ENCODE data around the gene EFHD2.

Gene EFHD2

GRCh38 chr1:15403962-15404580 is 5.6 kb upstream of the EFHD2 start:
- H3K4me2 ChIP-seq = no peak overlapping the region
- peaks cover 3% of the 10 kb centered on the region for H3K4me1 ChIP-seq (ENCODE audit: low read depth, poor library complexity, severe bottlenecking)
- H3K27me3 ChIP-seq (ENCODE audit: insufficient read depth, low read depth) = peaks cover 9% of the 10 kb centered on the region; the same call in 1 of the 2 replicates
- no peak for TF ChIP-seq CTCF (conservative IDR thresholded peaks at IDR 0.05; ENCODE audit: low read depth, low read length)
- H3K9ac ChIP-seq = no peak overlapping the region
- H3K27ac ChIP-seq = no peak overlapping the region
- H3K79me2 ChIP-seq (ENCODE audit: insufficient read depth, low read depth) = no peaks in the 10 kb centered on the region
- H2AFZ ChIP-seq (ENCODE audit: low read depth) = no peak overlapping the region
- no peak overlapping the region for H3K4me3 ChIP-seq (IDR thresholded peaks at IDR 0.05; ENCODE audit: insufficient read depth, low read depth, low read length)
- H4K20me1 ChIP-seq (ENCODE audit: insufficient read depth) = no peaks in the 10 kb centered on the region
- H3K36me3 ChIP-seq (ENCODE audit: insufficient read depth) = no peaks in the 10 kb centered on the region

- Histone ChIP-seq H3K4me3 (IDR thresholded peaks at IDR 0.05; ENCODE audit: insufficient read depth, low read depth, low read length) (no peak overlapping the region), H3K27me3 (ENCODE audit: insufficient read depth, low read depth) (peaks cover 9% of the 10 kb centered on the region; the same call in 1 of the 2 replicates), H4K20me1 (ENCODE audit: insufficient read depth) (no peaks in the 10 kb centered on the region), H3K9ac (no peak overlapping the region), H3K4me1 (ENCODE audit: low read depth, poor library complexity, severe bottlenecking) (peaks cover 5% of the 10 kb centered on the region), H3K27ac (no peak overlapping the region), H3K4me2 (no peak overlapping the region), H2AFZ (ENCODE audit: low read depth) (no peak overlapping the region), H3K79me2 (ENCODE audit: insufficient read depth, low read depth) (no peaks in the 10 kb centered on the region), H3K36me3 (ENCODE audit: insufficient read depth) (no peaks in the 10 kb centered on the region)
- no peak for TF ChIP-seq CTCF (conservative IDR thresholded peaks at IDR 0.05; ENCODE audit: low read depth, low read length)
Measured at GRCh38 chr1:15405106-15405850, 4.4 kb upstream of the EFHD2 start.

- H3K4me3 ChIP-seq (IDR thresholded peaks at IDR 0.05; ENCODE audit: insufficient read depth, low read depth, low read length) = no peak overlapping the region
- no peaks in the 10 kb centered on the region for H4K20me1 ChIP-seq (ENCODE audit: insufficient read depth)
- no peak overlapping the region for H3K27ac ChIP-seq
- no peak for TF ChIP-seq CTCF (conservative IDR thresholded peaks at IDR 0.05; ENCODE audit: low read depth, low read length)
- H2AFZ ChIP-seq (ENCODE audit: low read depth) = no peak overlapping the region
- peaks cover 5% of the 10 kb centered on the region for H3K4me1 ChIP-seq (ENCODE audit: low read depth, poor library complexity, severe bottlenecking)
- no peaks in the 10 kb centered on the region; the same call in 1 of the 2 replicates for H3K79me2 ChIP-seq (ENCODE audit: insufficient read depth, low read depth)
- H3K9ac ChIP-seq = no peak overlapping the region
- H3K27me3 ChIP-seq (ENCODE audit: insufficient read depth, low read depth) = peaks cover 9% of the 10 kb centered on the region; the same call in 1 of the 2 replicates
- H3K36me3 ChIP-seq (ENCODE audit: insufficient read depth) = no peaks in the 10 kb centered on the region
- no peak overlapping the region for H3K4me2 ChIP-seq
Measured at GRCh38 chr1:15406614-15407559, 2.8 kb upstream of the EFHD2 start.

- no peaks in the 10 kb centered on the region for H4K20me1 ChIP-seq (ENCODE audit: insufficient read depth)
- H3K4me1 ChIP-seq (ENCODE audit: low read depth, poor library complexity, severe bottlenecking) = peaks cover 5% of the 10 kb centered on the region
- TF ChIP-seq CTCF (conservative IDR thresholded peaks at IDR 0.05; ENCODE audit: low read depth, low read length) = no peak
- H3K27me3 ChIP-seq (ENCODE audit: insufficient read depth, low read depth) = peaks cover 9% of the 10 kb centered on the region; the same call in 1 of the 2 replicates
- no peak overlapping the region for H3K4me3 ChIP-seq (IDR thresholded peaks at IDR 0.05; ENCODE audit: insufficient read depth, low read depth, low read length)
- H3K4me2 ChIP-seq = no peak overlapping the region
- no peaks in the 10 kb centered on the region for H3K36me3 ChIP-seq (ENCODE audit: insufficient read depth)
- H3K79me2 ChIP-seq (ENCODE audit: insufficient read depth, low read depth) = no peaks in the 10 kb centered on the region; the same call in 1 of the 2 replicates
- H3K9ac ChIP-seq = no peak overlapping the region
- H2AFZ ChIP-seq (ENCODE audit: low read depth) = no peak overlapping the region
- H3K27ac ChIP-seq = no peak overlapping the region
Measured at GRCh38 chr1:15407580-15407979, 2.1 kb upstream of the EFHD2 start.

Data from KMS-11 (cell line).